NCI-H82 (cell line): Measurements from ENCODE around the gene OR51B5.
"Not testable (repeated sequence)": the region's sequence is repeated elsewhere in the genome, so short reads cannot be mapped to it uniquely, and the experiment has no call there.

Source experiments
- DNase-seq: peaks from one replicate; lab custom pipeline; 2025; lab: John Stamatoyannopoulos, UW

Gene OR51B5, protein sequence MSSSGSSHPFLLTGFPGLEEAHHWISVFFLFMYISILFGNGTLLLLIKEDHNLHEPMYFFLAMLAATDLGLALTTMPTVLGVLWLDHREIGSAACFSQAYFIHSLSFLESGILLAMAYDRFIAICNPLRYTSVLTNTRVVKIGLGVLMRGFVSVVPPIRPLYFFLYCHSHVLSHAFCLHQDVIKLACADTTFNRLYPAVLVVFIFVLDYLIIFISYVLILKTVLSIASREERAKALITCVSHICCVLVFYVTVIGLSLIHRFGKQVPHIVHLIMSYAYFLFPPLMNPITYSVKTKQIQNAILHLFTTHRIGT

DNA sequence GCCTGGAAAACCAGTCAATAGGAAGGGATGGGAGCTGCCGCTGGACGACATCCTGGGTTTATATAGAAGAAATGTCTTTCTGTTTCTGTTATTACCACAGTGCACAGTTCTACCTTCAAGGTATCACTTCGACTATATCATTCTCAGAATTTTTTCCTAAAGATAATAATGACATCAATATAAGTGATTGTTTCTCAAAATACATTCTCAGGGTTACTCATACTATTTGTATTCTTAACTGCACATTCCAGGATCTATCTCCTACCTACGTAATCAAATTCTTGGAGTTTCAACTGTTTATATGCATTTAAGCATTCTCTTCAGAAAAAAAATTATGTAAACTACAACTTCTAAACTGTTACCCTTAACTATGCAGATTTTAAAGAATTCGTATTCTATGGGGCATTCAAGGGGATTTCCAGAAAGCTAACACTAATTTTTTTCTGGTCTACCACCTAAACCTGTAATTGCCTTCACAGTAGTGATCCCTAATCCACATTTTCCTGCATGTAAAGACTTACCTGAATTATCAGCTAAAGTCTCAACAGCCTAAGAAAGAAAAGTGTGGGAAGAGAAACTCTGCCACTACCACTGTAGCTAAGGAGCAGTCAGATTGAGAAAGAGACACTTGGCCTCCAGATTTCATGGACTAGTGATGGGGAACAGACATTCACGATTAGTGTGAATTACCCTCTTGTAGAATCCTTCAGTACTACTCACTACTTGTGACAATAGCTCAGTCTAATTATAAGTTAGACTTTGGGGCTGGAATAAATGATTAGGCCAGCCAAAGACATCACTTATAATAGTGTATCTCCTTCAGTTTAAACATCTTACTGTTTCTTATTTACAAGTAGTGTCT is at the start of gene OR51B5:
Gene OR51B5 (minus strand): TSS at position 51 of the 862 bp plus-strand sequence. CDS start 0 bp downstream, at position 51.
- DNase-seq: no peak

DNA sequence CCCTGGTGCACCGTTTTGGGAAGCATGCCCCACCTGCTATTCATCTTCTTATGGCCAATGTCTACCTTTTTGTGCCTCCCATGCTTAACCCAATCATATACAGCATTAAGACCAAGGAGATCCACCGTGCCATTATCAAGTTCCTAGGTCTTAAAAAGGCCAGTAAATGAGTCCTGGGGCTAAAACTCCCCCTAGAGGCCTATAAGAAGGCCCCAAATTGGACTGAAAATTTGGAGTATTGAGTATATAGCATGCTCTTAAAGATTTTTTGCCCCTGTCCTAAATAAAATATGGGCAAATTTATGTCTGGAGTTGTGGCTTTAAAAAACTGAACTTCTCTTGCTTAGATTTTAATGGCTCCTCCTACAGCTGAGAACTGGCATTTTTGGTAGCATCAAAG is 46.9 kb upstream of the OR51B5 start:
- no peak for DNase-seq

DNA sequence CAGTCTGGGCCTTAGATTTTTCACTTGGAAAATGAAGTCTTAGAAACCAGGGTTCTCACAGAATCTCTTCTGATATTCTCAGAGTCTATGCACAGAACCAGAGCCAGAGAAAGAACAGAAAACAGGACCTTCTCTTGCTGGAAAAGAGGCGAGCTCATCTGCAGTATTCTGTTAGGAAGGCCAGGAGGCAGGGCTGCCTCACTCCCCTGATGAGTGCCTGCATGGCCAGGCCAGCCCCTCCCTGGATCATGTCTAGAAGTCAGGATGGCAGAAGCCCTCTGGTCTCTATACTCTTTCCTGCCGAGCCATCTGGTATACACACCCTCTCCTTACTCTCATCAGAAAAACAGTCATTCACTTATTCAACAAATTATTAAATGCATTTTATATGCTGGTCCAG is 41.0 kb upstream of the OR51B5 start:
- no peak for DNase-seq

DNA sequence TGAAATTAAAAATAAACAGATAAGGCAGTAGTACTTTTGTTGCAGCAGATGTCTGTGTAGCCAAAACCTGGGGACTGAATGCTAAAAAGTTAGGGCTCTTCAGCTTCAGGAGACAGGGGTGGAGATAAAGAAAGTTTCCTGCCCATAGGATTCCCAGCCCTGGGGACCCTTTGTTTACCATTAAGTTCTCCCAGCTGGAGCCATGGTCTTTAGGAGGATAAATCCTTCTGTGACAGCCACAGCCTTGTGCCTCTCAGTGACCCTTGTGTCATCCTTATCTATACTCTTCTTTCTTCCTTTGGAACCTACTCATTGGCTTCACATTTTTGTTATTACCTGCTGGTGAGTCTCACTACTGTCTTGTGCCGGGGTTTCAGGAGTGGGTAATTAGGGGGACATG is 40.3 kb upstream of the OR51B5 start, which contains the start of gene OR51M1:
Gene OR51M1 (plus strand): TSS at position 237 of the 400 bp plus-strand sequence. CDS start 5,587 bp downstream, outside the sequence.
- DNase-seq: no peak

DNA sequence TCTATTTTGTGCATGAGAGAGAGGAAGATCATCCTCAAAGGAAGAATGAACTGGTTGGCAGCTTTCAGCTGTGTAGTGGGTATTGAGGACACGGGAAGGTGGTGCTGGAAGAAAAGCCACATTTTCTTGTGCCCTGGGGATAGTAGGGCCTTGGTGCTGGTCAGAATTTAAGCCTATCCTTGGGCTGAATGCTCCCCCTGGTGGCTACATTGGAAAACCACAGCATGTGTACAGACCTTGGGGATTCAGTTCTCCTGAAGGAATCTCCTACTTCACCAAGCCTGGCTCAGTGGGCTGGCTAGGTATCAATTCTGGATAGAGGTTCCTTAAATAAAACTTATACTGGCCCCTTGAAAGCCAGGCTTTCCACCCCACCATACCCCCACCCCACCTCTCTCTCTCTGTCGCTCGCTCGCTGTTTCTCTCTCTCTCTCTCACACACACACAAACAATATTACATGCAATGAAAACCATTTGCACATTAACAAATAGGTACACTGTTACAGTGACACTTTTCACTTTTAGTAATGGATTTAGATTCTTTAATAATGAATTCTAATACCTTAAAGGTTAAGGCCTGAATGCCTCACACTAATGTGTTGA is 37.5 kb upstream of the OR51B5 start:
- DNase-seq: peak; percentile 76

DNA sequence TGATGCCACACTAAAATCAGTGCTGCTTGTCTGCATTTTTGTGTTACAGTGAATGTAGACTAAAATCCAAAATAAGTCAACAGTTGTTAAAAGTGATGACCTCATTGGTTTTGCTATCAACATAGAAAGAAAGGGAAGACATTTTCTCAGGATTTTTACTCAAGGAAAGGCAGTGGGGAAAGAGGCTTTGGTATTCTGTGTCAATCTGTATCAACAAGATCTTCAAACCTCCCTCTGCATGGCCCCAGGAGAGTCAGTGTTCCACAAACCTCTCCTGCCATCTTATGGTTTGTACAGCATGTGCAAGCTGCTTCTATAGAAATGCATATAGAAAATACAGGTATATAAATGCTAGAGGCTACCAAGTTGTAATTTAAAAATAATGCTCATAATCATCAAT is 26.5 kb upstream of the OR51B5 start:
- DNase-seq: peak; percentile 2

DNA sequence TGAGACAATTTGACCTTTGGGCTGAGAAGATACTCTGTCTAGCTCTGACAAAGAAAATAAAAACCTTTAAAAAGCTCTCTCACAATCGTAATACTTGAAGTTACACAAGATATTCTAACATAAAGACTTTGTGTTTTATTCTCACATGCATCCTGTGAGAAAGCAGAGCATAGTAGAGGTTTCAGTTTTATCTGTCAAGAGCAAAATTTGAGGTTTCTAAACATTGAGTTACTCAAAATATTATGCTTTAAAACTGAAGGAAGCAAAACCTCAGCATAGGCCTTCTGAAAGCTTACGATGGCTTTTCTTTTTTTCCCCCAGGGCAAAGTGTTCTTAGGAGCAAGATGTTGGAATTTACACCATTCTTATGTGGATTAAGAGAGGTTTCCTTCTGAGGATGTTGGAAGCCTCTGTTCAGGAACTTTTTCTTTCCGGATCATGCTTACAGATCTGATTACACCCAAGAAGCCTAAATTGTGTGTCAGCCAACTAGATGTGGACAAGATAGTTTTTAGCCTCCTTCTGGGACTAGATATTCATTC is 25.2 kb upstream of the OR51B5 start:
- DNase-seq: no peak

DNA sequence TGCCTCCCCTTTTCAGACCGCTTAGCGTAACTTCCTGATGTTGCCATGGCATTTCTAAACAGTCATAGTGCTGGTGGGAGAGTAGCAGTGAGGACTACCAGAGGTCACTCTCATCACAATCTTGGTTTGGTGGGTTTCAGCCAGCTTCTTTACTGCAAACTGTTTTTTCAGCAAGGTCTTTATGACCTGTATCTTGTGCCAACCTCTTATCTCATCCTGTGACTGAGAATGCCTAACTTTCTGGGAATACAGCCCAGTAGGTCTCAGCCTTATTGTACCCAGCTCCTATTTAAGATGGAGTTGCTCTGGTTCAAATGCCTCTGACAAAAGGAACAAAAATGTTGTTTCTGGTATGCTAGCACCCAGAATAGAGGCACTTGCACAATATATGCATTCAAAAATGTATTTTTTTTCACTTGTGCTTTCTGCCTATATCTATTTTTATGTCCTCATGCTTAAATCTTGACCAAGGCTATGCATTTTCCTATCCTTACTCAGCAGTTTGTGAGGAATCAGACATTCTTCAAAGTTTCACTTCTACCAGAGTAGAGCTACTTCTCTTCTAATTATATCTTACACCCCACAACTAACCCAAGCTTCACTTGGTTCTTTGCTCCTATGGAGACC is 24.2 kb upstream of the OR51B5 start:
- DNase-seq: no peak

DNA sequence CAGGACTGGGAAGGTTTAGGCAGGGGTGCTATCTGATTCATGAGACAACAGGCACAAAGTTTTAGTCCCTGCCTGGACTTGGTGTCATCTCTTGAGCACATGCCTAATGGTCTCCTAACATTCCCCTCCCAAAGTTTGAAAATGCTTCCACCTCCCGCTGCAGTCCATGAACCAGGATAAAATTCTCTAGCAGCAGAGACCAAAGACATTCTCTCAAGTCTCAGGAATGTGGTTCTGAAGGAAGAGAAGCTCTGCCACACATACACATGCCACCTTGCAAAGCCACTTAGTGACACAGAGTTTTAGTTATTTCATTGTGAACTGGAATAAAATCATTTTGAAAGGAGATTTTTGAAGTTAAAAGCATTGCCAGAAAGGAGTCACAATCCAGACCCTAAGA is 23.5 kb upstream of the OR51B5 start:
- DNase-seq: no peak

DNA sequence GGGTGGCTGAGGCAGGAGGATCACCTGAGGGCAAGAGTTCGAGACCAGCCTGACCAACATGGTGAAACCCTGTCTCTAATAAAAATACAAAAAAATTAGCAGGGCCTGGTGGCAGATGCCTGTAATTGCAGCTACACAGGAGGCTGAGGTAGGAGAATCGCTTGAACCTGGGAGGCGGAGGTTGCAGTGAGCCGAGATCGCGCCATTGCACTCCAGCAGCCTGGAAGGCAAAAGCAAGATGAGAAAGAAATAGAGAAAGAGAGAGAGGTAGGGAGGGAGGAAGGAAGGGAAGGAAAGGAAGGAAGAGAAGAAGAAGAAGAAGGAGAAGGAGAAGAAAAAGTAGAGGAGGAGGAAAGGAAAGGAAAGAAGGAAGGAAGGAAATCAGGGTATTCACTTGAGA is 23.0 kb upstream of the OR51B5 start:
- not testable (repeated sequence) for DNase-seq

DNA sequence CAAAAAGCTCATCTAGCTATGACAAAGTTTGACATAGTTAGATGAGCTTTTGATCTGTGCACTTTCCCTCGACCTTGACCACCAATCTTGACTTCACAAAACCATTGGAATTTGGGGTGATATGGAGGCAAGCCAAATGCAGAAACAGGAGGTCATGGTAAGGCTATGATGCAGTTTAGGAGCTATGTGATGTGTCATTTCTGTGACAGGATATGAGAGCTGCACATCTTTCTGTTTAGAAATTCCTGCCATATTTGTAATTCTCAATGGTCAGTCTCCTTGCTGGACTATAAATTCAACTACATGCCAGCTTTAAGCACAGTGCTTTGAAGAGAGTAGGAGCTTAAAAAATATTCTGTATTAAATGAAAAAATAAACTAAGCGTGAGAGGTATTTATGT is 20.9 kb upstream of the OR51B5 start:
- no peak for DNase-seq

DNA sequence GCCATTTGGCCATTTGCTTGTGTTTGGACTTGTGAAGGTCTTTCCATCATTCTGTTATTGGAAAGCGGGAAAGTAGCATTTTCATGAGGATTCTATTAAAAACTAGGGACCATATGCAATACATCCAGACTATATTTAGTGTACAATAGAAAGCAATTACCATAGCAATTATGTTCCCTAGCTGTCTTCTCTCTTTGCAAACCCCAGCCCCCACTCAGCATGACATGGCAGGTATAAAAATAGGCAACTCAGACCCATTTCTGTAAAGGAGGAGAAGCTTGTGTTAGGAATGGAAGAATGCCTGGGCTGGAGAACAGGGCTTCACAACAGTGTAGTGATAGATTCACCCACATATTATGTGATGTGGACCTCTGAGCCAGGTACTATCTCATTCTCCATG is 20.4 kb upstream of the OR51B5 start:
- no peak for DNase-seq

DNA sequence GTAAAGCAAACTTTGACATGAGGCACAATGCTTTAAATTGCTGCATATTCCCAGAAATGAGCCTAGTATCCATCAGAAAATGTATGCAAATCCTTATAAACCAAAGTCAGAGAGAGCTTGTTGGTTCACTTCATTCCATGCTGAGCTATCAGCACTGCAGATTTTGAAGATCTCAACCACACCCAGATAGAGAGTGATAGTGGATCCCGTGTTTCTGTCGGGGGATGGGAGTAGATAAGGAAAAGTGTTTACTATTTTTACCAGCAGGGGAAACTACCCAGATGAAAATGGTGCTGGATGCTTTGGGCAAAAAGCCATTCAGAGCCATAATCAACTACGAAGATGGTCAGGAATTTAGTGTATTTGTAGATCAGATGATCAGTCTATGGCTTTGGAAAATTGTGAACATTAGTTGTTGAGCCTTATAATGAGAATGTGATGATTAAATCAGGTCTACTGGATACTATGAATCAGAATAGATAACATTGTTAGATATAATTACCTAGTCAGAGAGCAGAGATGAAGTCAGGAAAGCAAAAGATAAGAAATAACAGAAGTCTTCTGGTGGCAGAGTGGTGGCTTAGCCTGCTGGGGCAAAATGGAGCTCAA is 18.8 kb upstream of the OR51B5 start:
- DNase-seq: no peak

DNA sequence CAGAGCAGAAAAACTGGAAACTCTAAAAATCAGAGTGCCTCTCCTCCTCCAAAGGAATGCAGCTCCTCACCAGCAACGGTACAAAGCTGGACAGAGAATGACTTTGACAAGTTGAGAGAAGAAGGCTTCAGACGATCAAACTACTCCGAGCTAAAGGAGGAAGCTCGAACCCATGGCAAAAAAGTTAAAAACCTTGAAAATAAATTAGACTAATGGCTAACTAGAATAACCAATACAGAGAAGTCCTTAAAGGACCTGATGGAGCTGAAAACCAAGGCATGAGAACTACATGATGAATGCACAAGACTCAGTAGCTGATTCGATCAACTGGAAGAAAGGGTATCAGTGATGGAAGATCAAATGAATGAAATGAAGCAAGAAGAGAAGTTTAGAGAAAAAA is 12.7 kb upstream of the OR51B5 start:
- not testable (repeated sequence) for DNase-seq

DNA sequence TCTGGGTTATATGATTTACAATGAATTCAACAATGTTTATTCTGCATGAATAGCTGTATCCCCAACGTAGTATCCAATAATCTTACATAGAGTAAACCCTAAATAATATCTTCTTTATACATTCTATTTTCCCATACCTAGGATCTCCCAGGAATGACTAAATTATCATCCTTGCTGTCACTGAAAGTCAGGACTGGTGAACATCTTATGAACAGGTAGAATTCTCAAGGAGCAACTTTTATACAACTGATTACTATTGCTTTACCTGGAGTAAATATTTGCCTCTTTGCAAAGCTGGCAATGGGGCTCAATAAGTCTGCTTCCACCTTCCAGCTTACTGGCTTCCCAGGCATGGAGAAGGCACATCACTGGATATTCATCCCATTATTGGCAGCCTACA is 7.9 kb upstream of the OR51B5 start, which contains the start of gene OR51B6:
Gene OR51B6 (plus strand): TSS at position 301 of the 400 bp plus-strand sequence. CDS start 0 bp downstream, at position 301.
- no peak for DNase-seq

DNA sequence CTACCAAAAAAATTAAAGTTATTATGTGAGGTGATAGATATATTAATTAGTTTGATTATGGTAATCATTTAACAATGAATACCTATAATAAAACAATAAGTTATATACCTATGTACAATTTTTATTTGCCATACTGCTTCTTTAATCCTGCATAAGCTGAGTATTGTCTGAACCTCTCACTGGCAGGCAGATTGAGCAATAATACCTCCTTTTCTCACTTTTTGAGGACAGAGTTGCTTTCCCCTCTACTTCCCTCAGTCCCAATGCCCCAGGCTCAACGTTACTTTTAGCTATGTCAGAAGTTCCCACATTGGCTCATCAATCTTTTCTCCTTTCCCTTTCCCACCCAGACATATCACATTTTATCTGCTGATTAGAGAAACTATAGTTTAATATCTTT is 6.2 kb upstream of the OR51B5 start:
- no peak for DNase-seq

DNA sequence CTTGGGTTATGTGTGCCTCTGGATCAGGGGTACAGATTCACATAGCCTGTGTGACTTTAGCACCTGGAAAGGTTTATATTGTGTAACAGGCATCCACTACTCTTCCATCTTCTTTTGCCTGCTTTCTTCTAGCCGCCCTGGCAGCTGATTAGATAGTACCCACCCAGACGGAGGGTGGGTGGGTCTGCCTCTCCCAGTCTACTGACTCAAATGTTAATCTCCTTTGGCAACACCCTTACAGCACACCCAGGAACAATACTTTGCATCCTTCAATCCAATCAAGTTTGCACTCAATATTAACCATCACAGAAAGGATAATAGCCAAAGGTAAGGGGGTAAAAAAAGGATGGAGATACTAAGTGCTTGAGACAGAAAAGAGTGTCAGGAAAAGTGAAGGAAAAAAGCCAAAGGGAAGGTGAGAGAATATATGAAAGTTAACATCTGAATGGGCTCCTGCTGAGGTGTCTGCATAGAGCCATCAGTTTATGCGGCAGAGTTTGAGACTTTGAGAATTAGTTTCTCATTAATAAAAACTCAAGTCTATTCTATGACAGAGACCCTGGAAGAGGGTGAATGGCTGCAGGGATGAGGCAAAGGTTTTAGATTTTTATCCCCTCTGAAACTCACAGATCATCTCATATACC is 5.3 kb upstream of the OR51B5 start:
- no peak for DNase-seq

DNA sequence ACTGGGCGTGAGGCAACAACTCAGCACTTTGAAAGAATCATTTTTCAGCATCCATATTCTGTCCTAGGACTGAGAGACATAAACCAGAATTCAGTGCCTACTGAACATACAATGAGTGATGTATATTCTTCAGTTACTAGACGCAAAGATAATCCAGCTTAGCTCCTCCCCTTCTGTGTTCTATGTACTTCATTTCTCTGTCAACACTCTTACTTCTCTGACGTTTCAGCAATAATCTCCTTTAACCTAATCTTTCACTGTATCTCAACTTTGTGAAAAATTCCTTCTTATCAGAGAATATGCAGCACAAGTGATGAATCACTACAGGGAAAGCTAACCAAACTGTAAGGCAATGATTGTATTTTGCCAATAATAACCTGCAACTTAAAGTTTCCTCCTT is 2.5 kb upstream of the OR51B5 start:
- no peak for DNase-seq

DNA sequence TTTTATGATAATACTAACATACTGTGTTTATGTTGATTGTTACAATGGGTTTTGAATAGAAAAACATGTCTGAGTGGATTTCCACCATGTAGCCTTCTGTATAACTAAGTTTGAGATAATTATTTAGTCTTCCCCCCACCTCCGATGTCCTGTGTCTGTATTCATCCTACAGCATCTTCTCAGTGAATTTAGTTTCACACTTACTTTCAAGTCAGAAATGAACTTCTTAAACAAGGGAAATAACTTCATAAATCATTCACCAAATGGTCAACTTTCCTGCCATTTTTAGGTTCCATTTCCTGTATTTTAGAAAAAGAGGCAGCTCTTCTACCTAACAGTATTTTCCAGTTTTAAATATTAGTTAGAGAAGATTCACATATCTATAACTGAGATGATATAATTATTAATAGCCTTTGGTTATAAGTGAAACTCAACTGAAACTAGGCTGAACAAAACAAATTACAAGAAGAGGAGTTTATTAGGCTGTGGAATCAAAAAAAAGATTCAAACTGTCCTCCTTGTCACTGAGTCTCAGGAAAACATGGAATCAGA is 3.5 kb downstream of the OR51B5 start:
- DNase-seq: no peak

DNA sequence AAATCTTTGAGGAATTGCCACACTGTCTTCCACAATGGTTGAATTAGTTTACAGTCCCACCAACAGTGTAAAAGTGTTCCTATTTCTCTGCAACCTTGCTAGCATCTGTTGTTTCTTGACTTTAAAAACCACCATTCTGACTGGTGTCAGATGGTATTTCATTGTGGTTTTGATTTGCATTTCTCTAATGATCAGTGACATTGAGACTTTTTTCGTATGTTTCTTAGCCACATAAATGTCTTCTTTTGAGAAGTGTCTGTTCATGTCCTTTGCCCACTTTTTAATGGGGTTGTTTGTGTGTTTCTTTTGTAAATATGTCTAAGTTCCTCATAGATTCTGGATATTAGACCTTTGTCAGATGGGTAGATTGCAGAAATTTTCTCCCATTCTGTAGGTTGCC is 6.1 kb downstream of the OR51B5 start:
- DNase-seq: not testable (repeated sequence)

DNA sequence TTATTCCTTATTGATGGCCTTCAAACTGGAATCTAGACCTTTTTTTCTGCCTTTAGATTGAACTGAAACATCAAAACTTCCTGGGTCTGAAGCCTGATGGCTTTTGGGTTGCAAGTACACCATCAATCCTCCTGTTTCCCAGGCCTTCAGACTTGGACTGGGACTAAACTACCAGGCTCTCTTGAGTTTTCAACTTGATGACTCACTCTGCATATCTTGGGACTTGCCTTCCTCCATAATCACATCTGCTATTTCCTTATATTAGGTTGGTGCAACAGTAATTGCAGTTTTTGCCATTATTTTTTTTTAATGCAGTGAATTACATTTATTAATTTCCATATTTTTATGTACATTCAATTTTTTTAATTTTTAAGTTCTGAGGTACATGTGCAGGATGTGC is 7.0 kb downstream of the OR51B5 start:
- DNase-seq: no peak
